ENCODE results near the gene SRD5A1.

GRCh38 chr5:6707852-6708251 lies 74.6 kb downstream of the SRD5A1 start:
- TF ChIP-seq CTCF (conservative IDR thresholded peaks at IDR 0.05; ENCODE audit: low read length), result no peak
- no peak for TF ChIP-seq EZH2phosphoT487 (IDR thresholded peaks at IDR 0.05; ENCODE audit: borderline replicate concordance, low read depth, low read length)

Data from OCI-LY7 (cell line).